CD14-positive monocyte (primary cell): ENCODE data around the gene PPP1R13B. TPM values are rescaled to one million over a fixed set of nuclear protein-coding genes. Genes with fewer than 3 reads are reported as not detected.

Experiments used
- DNase-seq, 3 donors: peaks; one replicate each; pipeline ENCODE4 v3.0.0-alpha.2; 2011 to 2022
- H2AFZ ChIP-seq: 2 replicates; pipeline ENCODE4 v1.6.0; 2012; ENCODE audit warnings: mild to moderate bottlenecking, low read depth, low read length, inconsistent platforms; ENCODE audit not compliant: insufficient read depth, poor library complexity, severe bottlenecking
- H3K27ac ChIP-seq, 2 donors: 1 replicate in 1 of 2; 2 replicates in 1 of 2; pipeline ENCODE4 v1.5.1; 2012 to 2013; ENCODE audit warnings: low read length in 2 of 2, control low read depth in 1 of 2, inconsistent platforms in 1 of 2, low read depth in 1 of 2, mild to moderate bottlenecking in 1 of 2
- H3K27me3 ChIP-seq, 2 donors: one replicate each; pipeline versions ENCODE4 v1.6.0 to v1.6.1; 2011 to 2013; ENCODE audit warnings: low read length in 2 of 2; ENCODE audit not compliant: control insufficient read depth in 2 of 2, insufficient read depth in 2 of 2
- H3K36me3 ChIP-seq, 2 donors: replicated peaks in 1 of 2; 1 replicate in 1 of 2; 2 replicates in 1 of 2; pipeline versions ENCODE4 v1.5.1 to v1.6.1; 2012 to 2013; ENCODE audit warnings: low read length in 2 of 2, control low read depth in 1 of 2, inconsistent platforms in 1 of 2, mild to moderate bottlenecking in 1 of 2; ENCODE audit not compliant: insufficient read depth in 2 of 2, control insufficient read depth in 1 of 2
- H3K4me1 ChIP-seq, 2 donors: 1 replicate in 1 of 2; 2 replicates in 1 of 2; pipeline versions ENCODE4 v1.5.1 to v1.6.1; 2012 to 2013; ENCODE audit warnings: low read length in 2 of 2, control low read depth in 1 of 2, inconsistent platforms in 1 of 2, mild to moderate bottlenecking in 1 of 2, moderate library complexity in 1 of 2; ENCODE audit not compliant: insufficient read depth in 2 of 2, control insufficient read depth in 1 of 2
- H3K4me2 ChIP-seq: replicated peaks from 2 replicates; pipeline ENCODE3; 2012; ENCODE audit warnings: low read length, moderate library complexity, mild to moderate bottlenecking; ENCODE audit not compliant: poor library complexity, severe bottlenecking; ENCODE audit errors: extremely low read depth
- H3K4me3 ChIP-seq, 3 experiments: fragments of 200-600 bp in 1 of 3; sonication (generic) in 1 of 3; replicated peaks in 1 of 3; 1 replicate in 2 of 3; 2 replicates in 1 of 3; pipeline ENCODE4 v1.5.1; 2011 to 2013; ENCODE audit warnings: low read length in 3 of 3, mild to moderate bottlenecking in 3 of 3, control low read depth in 2 of 3, low read depth in 2 of 3, inconsistent platforms in 1 of 3, moderate library complexity in 1 of 3
- H3K79me2 ChIP-seq: 2 replicates; pipeline ENCODE4 v1.6.0; 2012; ENCODE audit warnings: mild to moderate bottlenecking, control low read depth, inconsistent platforms, low read length, moderate library complexity; ENCODE audit not compliant: insufficient read depth
- H3K9ac ChIP-seq: 2 replicates; pipeline ENCODE4 v1.6.0; 2017; ENCODE audit warnings: low read length, mild to moderate bottlenecking; ENCODE audit not compliant: insufficient read depth, poor library complexity, severe bottlenecking
- H3K9me3 ChIP-seq, 2 donors: replicated peaks in 1 of 2; 1 replicate in 1 of 2; 2 replicates in 1 of 2; pipeline versions ENCODE4 v1.5.1 to v1.6.1; 2012 to 2013; ENCODE audit warnings: low read length in 2 of 2, control low read depth in 1 of 2; ENCODE audit not compliant: control insufficient read depth in 1 of 2, insufficient read depth in 1 of 2
- H4K20me1 ChIP-seq: 2 replicates; pipeline ENCODE4 v1.6.0; 2012; ENCODE audit warnings: mild to moderate bottlenecking, low read length, control low read depth, moderate library complexity; ENCODE audit not compliant: insufficient read depth
- H3K27ac Mint-ChIP-seq, 7 donors: one replicate each; pipeline ENCODE4 v1.8.0; 2020; ENCODE audit warnings: mild to moderate bottlenecking in 7 of 7, mixed read lengths in 7 of 7, moderate library complexity in 6 of 7, inconsistent platforms in 2 of 7
- H3K27me3 Mint-ChIP-seq, 3 donors: one replicate each; pipeline ENCODE4 v1.8.0; 2021 to 2022; ENCODE audit warnings: low read depth in 3 of 3, mild to moderate bottlenecking in 3 of 3, mixed read lengths in 3 of 3, moderate library complexity in 3 of 3, inconsistent platforms in 1 of 3
- H3K36me3 Mint-ChIP-seq, 2 donors: one replicate each; pipeline ENCODE4 v1.8.0; 2020; ENCODE audit warnings: mixed read lengths in 2 of 2, inconsistent platforms in 1 of 2, mild to moderate bottlenecking in 1 of 2
- H3K4me1 Mint-ChIP-seq: one replicate; pipeline ENCODE4 v1.8.0; 2020; ENCODE audit warnings: mild to moderate bottlenecking, mixed read lengths
- H3K4me3 Mint-ChIP-seq, 2 donors: one replicate each; pipeline ENCODE4 v1.8.0; 2020; ENCODE audit warnings: mild to moderate bottlenecking in 2 of 2, mixed read lengths in 2 of 2, moderate library complexity in 1 of 2
- H3K9me3 Mint-ChIP-seq, 7 donors: one replicate each; pipeline ENCODE4 v1.8.0; 2020 to 2022; ENCODE audit warnings: mixed read lengths in 7 of 7, mild to moderate bottlenecking in 6 of 7, moderate library complexity in 6 of 7, inconsistent platforms in 2 of 7
- CTCF ChIP-seq: fragments of 200-600 bp; IDR thresholded peaks from one replicate; pipeline ENCODE4 v1.8.0; 2022; ENCODE audit warnings: antibody characterized with exemption, mild to moderate bottlenecking
- WGBS: methylation state at CpG from one replicate; pipeline ENCODE4 v1.1.5; 2013; ENCODE audit warnings: missing lambda C conversion rate; ENCODE audit not compliant: insufficient coverage; 5-methylcytosine and 5-hydroxymethylcytosine counted together
- intact Hi-C, 2 donors: fragments of 100-400 bp; cut with micrococcal nuclease; formaldehyde crosslinking; loops; one replicate each; pipeline versions ENCODE4 v1.15.0 to v1.15.1; 2023
- polyA plus RNA-seq, 3 donors: library from polyadenylated mRNA; depleted of rRNA in 1 of 3; unstranded in 2 of 3; stranded (reverse) in 1 of 3; fragments of 300-500 nt in 2 of 3; fragments of >200 nt in 1 of 3; fragmentation: Illumina TruSeq in 2 of 3; gene quantifications; 1 replicate in 2 of 3; 2 replicates in 1 of 3; pipeline ENCODE4 v1.2.3, GENCODE V29; 2012 to 2021

Gene PPP1R13B
- polyA plus RNA-seq, 3 donors = 0.48 to 1.1 (median 0.99) TPM

DNA sequence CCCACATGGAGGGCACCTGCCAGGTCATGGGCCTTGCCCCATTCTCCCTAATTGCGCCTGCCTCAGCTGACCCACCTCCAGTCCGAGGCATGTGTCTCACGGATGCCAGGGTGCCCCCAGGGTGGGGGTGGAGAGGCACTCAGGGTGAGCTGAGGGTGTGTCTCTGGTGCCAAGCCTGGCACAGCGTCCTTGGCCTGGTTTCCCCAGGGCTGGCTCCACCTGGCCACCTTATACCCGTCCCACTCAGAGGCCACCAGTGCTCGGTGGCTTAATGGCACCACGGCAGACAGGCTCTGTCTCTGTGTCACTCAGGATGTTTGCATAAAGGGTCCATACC, 47.3 kb upstream of the PPP1R13B start:
- H3K36me3 Mint-ChIP-seq = no peaks in the 10 kb centered on the region
- Histone ChIP-seq H4K20me1 (no peaks in the 10 kb centered on the region), H3K9ac (no peak overlapping the region), H3K9me3 (peaks cover 5 to 11% of the 10 kb centered on the region in 2 donors), H2AFZ (no peak overlapping the region), H3K36me3 (no peaks in the 10 kb centered on the region), H3K4me1 (no peaks in the 10 kb centered on the region), H3K27me3 (no peaks in the 10 kb centered on the region), H3K4me3 (no peak overlapping the region), H3K27ac (no peak overlapping the region), H3K4me2 (no peak overlapping the region), H3K79me2 (no peaks in the 10 kb centered on the region)
- H3K4me1 Mint-ChIP-seq = no peaks in the 10 kb centered on the region
- 93% methylated on average over 5 of the region's 7 CpGs for WGBS
- TF ChIP-seq CTCF = no peak
- H3K4me3 Mint-ChIP-seq = no peak overlapping the region
- H3K9me3 Mint-ChIP-seq = peaks cover 2 to 7% (median 4%) of the 10 kb centered on the region in 7 donors
- no peak for DNase-seq
- no peak overlapping the region for H3K27ac Mint-ChIP-seq
- peaks cover 0 to 3% (median 3%) of the 10 kb centered on the region in 3 donors for H3K27me3 Mint-ChIP-seq
- intact Hi-C loops = no loop called here

GRCh38 chr14:103894034-103894722, 46.8 kb upstream of the PPP1R13B start:
- Histone ChIP-seq H3K4me3 (no peak overlapping the region), H3K36me3 (no peaks in the 10 kb centered on the region), H3K27ac (no peak overlapping the region), H3K27me3 (no peaks in the 10 kb centered on the region), H3K9me3 (peaks cover 5 to 11% of the 10 kb centered on the region in 2 donors), H2AFZ (no peak overlapping the region), H3K9ac (no peak overlapping the region), H3K79me2 (no peaks in the 10 kb centered on the region), H3K4me2 (no peak overlapping the region), H3K4me1 (no peaks in the 10 kb centered on the region), H4K20me1 (no peaks in the 10 kb centered on the region)
- no peak for DNase-seq
- Mint-ChIP-seq H3K4me3 (no peak overlapping the region), H3K27me3 (peaks cover 0 to 3% (median 3%) of the 10 kb centered on the region in 3 donors), H3K27ac (no peak overlapping the region), H3K9me3 (peaks cover 2 to 7% (median 4%) of the 10 kb centered on the region in 7 donors), H3K4me1 (no peaks in the 10 kb centered on the region), H3K36me3 (no peaks in the 10 kb centered on the region)
- 81% methylated on average over 20 of the region's 26 CpGs for WGBS
- no peak for TF ChIP-seq CTCF
- intact Hi-C loops = no loop called here
